ENCODE measurements around the gene STRBP.
"Not testable (repeated sequence)": the region's sequence is repeated elsewhere in the genome, so short reads cannot be mapped to it uniquely, and the experiment has no call there.

Gene STRBP

GRCh38 chr9:123249162-123249561 lies 19.2 kb downstream of the STRBP start:
- not testable (repeated sequence) for DNase-seq (ENCODE audit: low read depth in 2 of 2)

DNA sequence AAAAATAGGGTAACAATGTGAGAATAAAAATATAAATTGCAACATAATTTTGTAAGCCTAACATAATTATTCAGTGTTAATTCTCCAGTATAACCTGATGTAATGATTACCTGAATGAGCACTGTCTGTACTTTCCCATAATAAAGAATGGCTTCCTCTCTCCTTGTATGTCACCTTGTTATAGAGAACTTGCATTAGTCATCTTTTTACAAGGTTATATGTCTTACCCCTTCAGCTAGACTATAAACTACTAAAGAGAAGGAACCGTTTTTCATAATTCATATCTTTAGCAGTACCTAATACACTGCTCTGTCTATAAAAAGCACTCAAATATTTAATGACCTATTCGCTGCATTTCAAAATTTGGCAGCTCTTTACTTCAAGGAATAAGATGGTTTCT lies 19.8 kb downstream of the STRBP start:
- DNase-seq (ENCODE audit: low read depth in 2 of 2) = no peak

DNA sequence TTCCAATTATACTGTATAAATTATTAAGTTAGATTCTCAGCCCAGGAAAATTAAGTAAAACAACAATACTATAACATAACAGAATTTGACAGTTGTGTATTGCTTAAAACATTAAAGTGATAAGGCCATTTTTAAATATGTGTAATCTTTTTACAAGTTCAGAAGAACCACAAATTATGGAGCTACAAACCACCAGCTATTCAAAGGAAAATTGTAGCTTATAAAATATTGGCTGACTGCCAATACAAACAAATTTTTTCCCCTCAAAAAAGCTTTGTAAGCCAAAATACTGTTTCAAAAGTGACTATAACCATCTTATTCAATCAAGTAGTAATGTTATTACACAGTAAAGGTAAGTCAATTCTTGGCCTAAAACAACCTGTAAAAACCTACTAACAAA lies 21.9 kb downstream of the STRBP start:
- DNase-seq (ENCODE audit: low read depth in 2 of 2) = no peak

- no peak for DNase-seq (ENCODE audit: low read depth in 2 of 2)
Observed at GRCh38 chr9:123239726-123240125, 28.7 kb downstream of the STRBP start.

- DNase-seq (ENCODE audit: low read depth in 2 of 2) = no peak
Observed at GRCh38 chr9:123238365-123238764, 30.0 kb downstream of the STRBP start.

GRCh38 chr9:123237220-123237619 lies 31.2 kb downstream of the STRBP start:
- no peak for DNase-seq (ENCODE audit: low read depth in 2 of 2)

- no peak for DNase-seq (ENCODE audit: low read depth in 2 of 2)
Observed at GRCh38 chr9:123235448-123235847, 32.9 kb downstream of the STRBP start.

GRCh38 chr9:123234853-123235252 lies 33.5 kb downstream of the STRBP start:
- no peak for DNase-seq (ENCODE audit: low read depth in 2 of 2)

DNA sequence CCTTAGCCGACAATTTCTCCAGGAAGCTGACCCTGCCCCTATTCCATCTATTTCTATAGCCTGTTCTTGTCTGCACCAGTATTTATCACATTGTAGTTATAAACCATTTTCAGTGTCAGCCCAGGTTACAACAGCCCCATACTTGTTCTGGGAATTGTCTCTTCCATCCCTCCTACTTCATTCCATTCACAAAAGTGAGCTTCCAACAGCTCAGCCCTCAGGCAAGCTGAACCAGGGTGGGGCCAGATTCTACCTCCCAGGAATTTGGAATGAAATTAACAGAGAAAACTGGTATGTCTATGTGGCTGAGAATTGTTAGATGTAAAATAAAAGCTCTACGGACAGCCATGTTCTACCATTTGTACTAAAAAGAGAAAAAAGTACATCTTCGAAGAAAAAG lies 36.1 kb downstream of the STRBP start:
- no peak for DNase-seq (ENCODE audit: low read depth in 2 of 2)

DNA sequence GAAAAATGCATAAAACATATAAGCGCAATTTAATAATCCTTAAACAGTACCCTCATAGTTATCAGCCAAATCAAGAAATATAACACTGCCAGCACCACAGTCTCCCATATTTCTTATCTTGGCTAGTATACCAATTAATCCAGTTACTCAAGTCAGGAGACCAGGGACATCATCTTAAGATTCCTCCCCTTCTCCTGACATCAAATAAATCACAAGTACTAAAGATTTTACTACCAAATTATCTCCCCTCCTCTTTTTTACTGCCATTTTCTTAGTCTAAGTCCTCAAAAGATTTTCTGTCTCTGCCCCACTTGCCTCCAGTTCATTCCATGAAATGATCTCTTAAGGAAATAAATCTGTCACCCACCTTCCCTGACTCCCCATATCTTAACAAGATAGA lies 37.0 kb downstream of the STRBP start:
- no peak for DNase-seq (ENCODE audit: low read depth in 2 of 2)

- DNase-seq (ENCODE audit: low read depth in 2 of 2) = no peak
Observed at GRCh38 chr9:123228967-123229366, 39.4 kb downstream of the STRBP start.

GRCh38 chr9:123225995-123226394 lies 42.4 kb downstream of the STRBP start:
- DNase-seq (ENCODE audit: low read depth in 2 of 2) = no peak

DNA sequence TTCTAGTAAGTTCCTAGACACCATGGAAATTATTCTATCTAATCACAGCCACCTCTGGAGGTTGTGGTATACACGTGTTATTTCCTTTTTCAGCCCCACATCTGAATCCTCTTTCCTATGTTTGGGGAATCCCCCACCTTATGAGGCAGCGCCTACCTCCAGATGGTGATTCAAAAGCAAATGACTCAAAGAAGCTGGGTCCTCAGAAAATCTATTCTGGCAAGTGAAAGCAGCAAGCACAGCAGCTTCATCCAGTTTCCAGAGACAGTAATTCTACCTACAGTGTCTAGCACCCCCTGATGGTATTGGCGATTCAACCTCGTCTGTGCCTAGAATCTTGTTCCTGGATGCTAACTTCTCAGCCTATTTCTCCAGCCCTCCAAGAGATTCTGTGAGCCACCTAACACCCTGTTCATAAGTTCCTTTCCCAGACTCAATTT lies 43.0 kb downstream of the STRBP start:
- peak; percentile 27 to 50 for DNase-seq (ENCODE audit: low read depth in 2 of 2)

DNA sequence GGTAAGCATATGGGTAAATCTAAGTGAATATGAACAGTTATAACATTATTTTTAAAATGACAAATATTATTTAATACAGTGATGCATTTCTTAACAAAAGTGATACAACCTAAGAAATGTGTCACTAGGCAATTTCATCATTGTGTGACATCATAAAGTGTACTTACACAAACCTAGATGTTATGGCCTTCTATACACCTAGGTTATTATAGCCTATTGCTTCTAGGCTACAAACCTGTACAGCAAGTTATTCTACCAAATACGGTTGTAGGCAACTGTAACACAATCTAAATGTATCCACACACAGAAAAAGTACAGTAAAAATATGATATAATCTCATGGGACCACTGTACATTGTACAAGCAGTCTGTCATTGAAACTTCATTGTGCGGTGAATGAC lies 48.3 kb downstream of the STRBP start:
- no peak for DNase-seq (ENCODE audit: low read depth in 2 of 2)

- no peak for DNase-seq (ENCODE audit: low read depth in 2 of 2)
Observed at GRCh38 chr9:123218831-123219230, 49.6 kb downstream of the STRBP start.

DNA sequence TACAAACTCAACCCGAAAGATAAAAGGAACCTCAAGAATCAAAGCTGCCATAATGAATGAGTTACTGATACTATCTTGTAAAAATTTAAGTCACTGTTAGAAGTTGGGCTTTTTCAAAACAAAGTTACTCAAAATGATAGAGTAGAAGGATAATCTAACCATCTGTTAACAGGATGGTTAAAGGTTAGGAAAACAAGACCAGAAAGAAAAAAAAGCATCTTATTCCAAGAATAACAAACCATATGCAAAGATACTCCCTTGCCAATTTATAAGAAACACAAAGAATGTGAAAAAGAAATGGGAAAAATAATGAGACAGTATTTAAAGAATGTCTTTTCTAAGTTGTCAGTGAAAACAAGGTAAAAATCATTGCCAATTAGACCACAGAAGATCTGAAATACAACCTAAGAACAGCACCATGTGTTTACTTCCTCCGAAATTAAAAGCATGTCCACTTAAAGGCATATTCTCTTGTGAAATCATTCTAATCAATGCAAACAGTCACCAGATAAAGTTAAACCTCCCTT lies 51.2 kb downstream of the STRBP start:
- DNase-seq (ENCODE audit: low read depth in 2 of 2) = no peak

GRCh38 chr9:123216251-123216797 lies 52.1 kb downstream of the STRBP start:
- no peak for DNase-seq (ENCODE audit: low read depth in 2 of 2)

DNA sequence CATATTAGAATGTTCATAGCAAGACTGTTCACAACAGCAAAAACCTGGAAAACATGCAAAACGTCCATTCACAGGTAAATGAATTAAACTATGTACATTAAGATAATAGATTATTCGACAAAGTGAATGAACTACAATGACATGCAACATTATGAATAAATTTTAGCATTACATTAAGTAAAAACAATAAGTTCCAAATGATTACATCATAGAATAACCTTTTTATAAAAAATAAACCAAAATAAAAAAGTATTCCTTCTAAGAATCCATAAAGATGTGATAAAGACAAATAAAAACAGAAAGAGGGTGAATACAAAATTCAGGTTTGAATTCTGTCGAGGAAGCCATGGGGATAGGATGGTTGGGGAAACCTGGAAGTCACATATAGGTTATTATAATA lies 57.3 kb downstream of the STRBP start:
- no peak for DNase-seq (ENCODE audit: low read depth in 2 of 2)

DNA sequence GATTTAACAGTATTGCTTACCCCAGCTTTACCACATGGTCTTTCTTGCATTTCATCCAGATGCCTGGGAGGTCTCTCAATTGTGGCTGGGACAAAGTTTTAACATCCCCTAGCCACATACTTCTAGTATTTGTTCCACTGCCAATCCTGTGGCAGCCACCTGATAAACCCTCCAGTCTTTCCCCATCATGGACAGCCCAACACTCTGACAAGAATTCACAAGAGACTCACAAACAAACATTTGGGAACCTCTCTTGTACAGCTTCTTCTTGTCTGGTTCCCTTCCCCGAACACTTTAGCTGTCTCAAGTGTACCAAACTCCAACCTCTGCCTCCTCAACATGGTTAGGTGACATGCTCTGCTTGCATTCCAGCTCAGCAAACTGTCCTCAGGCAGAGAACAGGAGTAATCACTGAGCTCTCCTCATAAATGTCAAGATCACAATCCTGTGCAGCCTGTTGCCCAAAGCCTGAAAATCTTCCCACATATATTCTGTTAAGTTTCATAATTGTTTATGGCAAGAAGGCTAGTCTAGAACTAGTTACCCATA lies 59.7 kb downstream of the STRBP start:
- no peak for DNase-seq (ENCODE audit: low read depth in 2 of 2)

GRCh38 chr9:123206065-123206464 lies 62.3 kb downstream of the STRBP start:
- DNase-seq (ENCODE audit: low read depth in 2 of 2) = no peak

GRCh38 chr9:123201083-123201482 lies 67.3 kb downstream of the STRBP start:
- no peak for DNase-seq (ENCODE audit: low read depth in 2 of 2)

GRCh38 chr9:123200469-123200868 lies 67.9 kb downstream of the STRBP start:
- not testable (repeated sequence) for DNase-seq (ENCODE audit: low read depth in 2 of 2)

DNA sequence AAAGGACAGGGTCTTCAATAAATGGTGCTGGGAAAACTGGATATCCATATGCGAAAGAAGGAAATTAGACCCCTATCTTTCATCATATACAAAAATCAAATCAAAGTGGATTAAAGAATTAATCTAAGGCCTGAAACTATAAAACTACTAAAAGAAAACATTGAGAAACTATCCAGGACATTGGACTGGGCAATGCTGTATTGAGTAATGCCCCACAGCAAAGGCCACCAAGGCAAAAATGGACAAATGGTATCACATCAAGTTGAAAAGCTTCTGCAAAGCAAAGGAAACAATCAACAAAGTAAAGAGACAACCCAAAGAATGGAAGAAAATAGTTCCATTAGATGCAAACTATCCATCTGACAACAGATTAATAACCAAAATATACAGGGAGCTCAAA lies 72.3 kb downstream of the STRBP start:
- DNase-seq (ENCODE audit: low read depth in 2 of 2) = no peak

DNA sequence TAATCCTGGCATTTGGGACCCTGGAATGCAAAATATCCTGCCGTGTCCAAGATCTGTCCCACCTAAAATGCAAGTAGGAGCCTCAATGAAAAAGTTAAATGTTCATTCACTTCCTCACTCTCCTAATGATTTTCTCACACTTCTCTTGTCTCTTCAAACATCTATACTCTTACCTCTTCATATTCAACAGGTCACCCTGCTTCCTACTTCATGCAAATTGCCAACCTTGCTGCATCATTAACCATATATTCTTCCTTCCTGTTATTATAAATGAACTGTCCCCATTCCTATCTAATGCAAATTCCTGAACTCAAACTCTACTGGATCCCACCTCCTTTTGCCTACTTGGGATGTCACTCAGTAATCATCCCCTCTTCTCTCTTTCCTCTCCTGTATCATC lies 74.4 kb downstream of the STRBP start:
- no peak for DNase-seq (ENCODE audit: low read depth in 2 of 2)

Data from activated CD8-positive, alpha-beta memory T cell treated with anti-CD3 and anti-CD28 coated beads for 4 hours (primary cell).